Measurements from ENCODE around the gene RAPGEF6.
"Not testable (repeated sequence)": the region's sequence is repeated elsewhere in the genome, so short reads cannot be mapped to it uniquely, and the experiment has no call there.

The RAPGEF6 gene

GRCh38 chr5:131634996-131635683, at the start of gene RAPGEF6:
TSS of gene RAPGEF6 (minus strand) at chr5:131635229. CDS start at chr5:131635030, 199 bp downstream.
- DNase-seq, result peak; percentile 33

GRCh38 chr5:131684595-131684994, 49.6 kb upstream of the RAPGEF6 start:
- no peak for DNase-seq

GRCh38 chr5:131684051-131684450, 49.0 kb upstream of the RAPGEF6 start:
- DNase-seq, result no peak

- no peak for DNase-seq
Measured at GRCh38 chr5:131682826-131683225, 47.8 kb upstream of the RAPGEF6 start.

- DNase-seq, result no peak
Measured at GRCh38 chr5:131682175-131682574, 47.1 kb upstream of the RAPGEF6 start.

- no peak for DNase-seq
Measured at GRCh38 chr5:131679911-131680310, 44.9 kb upstream of the RAPGEF6 start.

- not testable (repeated sequence) for DNase-seq
Measured at GRCh38 chr5:131678273-131678672, 43.2 kb upstream of the RAPGEF6 start.

- no peak for DNase-seq
Measured at GRCh38 chr5:131677115-131677514, 42.1 kb upstream of the RAPGEF6 start.

- DNase-seq, result no peak
Measured at GRCh38 chr5:131672776-131673175, 37.7 kb upstream of the RAPGEF6 start.

- no peak for DNase-seq
Measured at GRCh38 chr5:131671994-131672655, 37.1 kb upstream of the RAPGEF6 start.

- DNase-seq, result no peak
Measured at GRCh38 chr5:131671409-131671808, 36.4 kb upstream of the RAPGEF6 start.

GRCh38 chr5:131664929-131665328, 29.9 kb upstream of the RAPGEF6 start:
- no peak for DNase-seq

GRCh38 chr5:131661933-131662332, 26.9 kb upstream of the RAPGEF6 start:
- no peak for DNase-seq

- DNase-seq, result no peak
Measured at GRCh38 chr5:131659841-131660240, 24.8 kb upstream of the RAPGEF6 start.

GRCh38 chr5:131659290-131659689, 24.3 kb upstream of the RAPGEF6 start:
- DNase-seq, result no peak

- no peak for DNase-seq
Measured at GRCh38 chr5:131654776-131655175, 19.7 kb upstream of the RAPGEF6 start.

- DNase-seq, result no peak
Measured at GRCh38 chr5:131654309-131654708, 19.3 kb upstream of the RAPGEF6 start.

GRCh38 chr5:131649161-131649560, 14.1 kb upstream of the RAPGEF6 start:
- DNase-seq, result no peak

GRCh38 chr5:131647048-131647769, 12.2 kb upstream of the RAPGEF6 start:
- DNase-seq, result no peak

GRCh38 chr5:131644822-131645221, 9.8 kb upstream of the RAPGEF6 start:
- no peak for DNase-seq

- no peak for DNase-seq
Measured at GRCh38 chr5:131644370-131644769, 9.3 kb upstream of the RAPGEF6 start.

GRCh38 chr5:131641494-131641893, 6.5 kb upstream of the RAPGEF6 start:
- DNase-seq, result no peak

GRCh38 chr5:131640043-131640856, 5.2 kb upstream of the RAPGEF6 start:
- no peak for DNase-seq
